ENCODE data around the gene CAV3.

GRCh38 chr3:8755564-8756237, 22.1 kb downstream of the CAV3 start:
- TF ChIP-seq, protein P1, sequence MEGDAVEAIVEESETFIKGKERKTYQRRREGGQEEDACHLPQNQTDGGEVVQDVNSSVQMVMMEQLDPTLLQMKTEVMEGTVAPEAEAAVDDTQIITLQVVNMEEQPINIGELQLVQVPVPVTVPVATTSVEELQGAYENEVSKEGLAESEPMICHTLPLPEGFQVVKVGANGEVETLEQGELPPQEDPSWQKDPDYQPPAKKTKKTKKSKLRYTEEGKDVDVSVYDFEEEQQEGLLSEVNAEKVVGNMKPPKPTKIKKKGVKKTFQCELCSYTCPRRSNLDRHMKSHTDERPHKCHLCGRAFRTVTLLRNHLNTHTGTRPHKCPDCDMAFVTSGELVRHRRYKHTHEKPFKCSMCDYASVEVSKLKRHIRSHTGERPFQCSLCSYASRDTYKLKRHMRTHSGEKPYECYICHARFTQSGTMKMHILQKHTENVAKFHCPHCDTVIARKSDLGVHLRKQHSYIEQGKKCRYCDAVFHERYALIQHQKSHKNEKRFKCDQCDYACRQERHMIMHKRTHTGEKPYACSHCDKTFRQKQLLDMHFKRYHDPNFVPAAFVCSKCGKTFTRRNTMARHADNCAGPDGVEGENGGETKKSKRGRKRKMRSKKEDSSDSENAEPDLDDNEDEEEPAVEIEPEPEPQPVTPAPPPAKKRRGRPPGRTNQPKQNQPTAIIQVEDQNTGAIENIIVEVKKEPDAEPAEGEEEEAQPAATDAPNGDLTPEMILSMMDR (IDR thresholded peaks at IDR 0.05), result no peak
- TF ChIP-seq POLR2A (IDR thresholded peaks at IDR 0.05), result no peak
